ENCODE measurements around the gene COBLL1. TPM values are rescaled to one million over a fixed set of nuclear protein-coding genes. Genes with fewer than 3 reads are reported as not detected.

The COBLL1 gene
- total RNA-seq, 1 donor from 2014 or later, result 110 TPM

GRCh38 chr2:164671664-164672396, 169.8 kb downstream of the COBLL1 start:
- Mint-ChIP-seq H3K36me3 (no peaks in the 10 kb centered on the region), H3K27me3 (ENCODE audit: low read depth) (no peaks in the 10 kb centered on the region), H3K9me3 (peaks cover 6% of the 10 kb centered on the region), H3K27ac (no peak overlapping the region), H3K4me3 (no peak overlapping the region), H3K4me1 (no peaks in the 10 kb centered on the region)
- DNase-seq (ENCODE audit: low spot score in 2 of 2, unreplicated experiment in 2 of 2), result no peak
- no peak for TF ChIP-seq CTCF (IDR thresholded peaks at IDR 0.05; ENCODE audit: unreplicated experiment)

GRCh38 chr2:164669291-164669690, 172.3 kb downstream of the COBLL1 start:
- H3K4me3 Mint-ChIP-seq, result no peak overlapping the region
- H3K9me3 Mint-ChIP-seq, result peaks cover 11% of the 10 kb centered on the region
- H3K36me3 Mint-ChIP-seq, result peaks cover 2% of the 10 kb centered on the region
- no peak for TF ChIP-seq CTCF (IDR thresholded peaks at IDR 0.05; ENCODE audit: unreplicated experiment)
- H3K27ac Mint-ChIP-seq, result no peak overlapping the region
- DNase-seq (ENCODE audit: low spot score in 2 of 2, unreplicated experiment in 2 of 2), result no peak
- H3K27me3 Mint-ChIP-seq (ENCODE audit: low read depth), result no peaks in the 10 kb centered on the region
- H3K4me1 Mint-ChIP-seq, result no peaks in the 10 kb centered on the region

GRCh38 chr2:164667566-164667965, 174.1 kb downstream of the COBLL1 start:
- Mint-ChIP-seq H3K9me3 (peaks cover 11% of the 10 kb centered on the region), H3K4me1 (no peaks in the 10 kb centered on the region), H3K4me3 (no peak overlapping the region), H3K27ac (no peak overlapping the region), H3K36me3 (peaks cover 2% of the 10 kb centered on the region), H3K27me3 (ENCODE audit: low read depth) (no peaks in the 10 kb centered on the region)
- TF ChIP-seq CTCF (IDR thresholded peaks at IDR 0.05; ENCODE audit: unreplicated experiment), result no peak
- no peak for DNase-seq (ENCODE audit: low spot score in 2 of 2, unreplicated experiment in 2 of 2)

- H3K36me3 Mint-ChIP-seq, result peaks cover 2% of the 10 kb centered on the region
Measured at GRCh38 chr2:164664070-164664469, 177.6 kb downstream of the COBLL1 start.

GRCh38 chr2:164662868-164663631, 178.6 kb downstream of the COBLL1 start:
- H3K9me3 Mint-ChIP-seq, result peaks cover 13% of the 10 kb centered on the region
- DNase-seq (ENCODE audit: low spot score in 2 of 2, unreplicated experiment in 2 of 2), result no peak
- no peak overlapping the region for H3K27ac Mint-ChIP-seq
- no peaks in the 10 kb centered on the region for H3K4me1 Mint-ChIP-seq
- H3K27me3 Mint-ChIP-seq (ENCODE audit: low read depth), result no peaks in the 10 kb centered on the region
- no peak overlapping the region for H3K4me3 Mint-ChIP-seq
- TF ChIP-seq CTCF (IDR thresholded peaks at IDR 0.05; ENCODE audit: unreplicated experiment), result no peak
- H3K36me3 Mint-ChIP-seq, result peaks cover 5% of the 10 kb centered on the region

More at GRCh38 chr2:164664070-164664469, 177.6 kb downstream of the COBLL1 start:
- no peak for TF ChIP-seq CTCF (IDR thresholded peaks at IDR 0.05; ENCODE audit: unreplicated experiment)
- H3K27ac Mint-ChIP-seq, result no peak overlapping the region
- no peak for DNase-seq (ENCODE audit: low spot score in 2 of 2, unreplicated experiment in 2 of 2)
- H3K4me1 Mint-ChIP-seq, result no peaks in the 10 kb centered on the region
- H3K27me3 Mint-ChIP-seq (ENCODE audit: low read depth), result no peaks in the 10 kb centered on the region
- no peak overlapping the region for H3K4me3 Mint-ChIP-seq
- H3K9me3 Mint-ChIP-seq, result peaks cover 11% of the 10 kb centered on the region
